ENCODE results near the gene ZMYND8. TPM values are rescaled to one million over a fixed set of nuclear protein-coding genes. Genes with fewer than 3 reads are reported as not detected.
A peak's percentile ranks its signal among the peaks of the same experiment; 100 is the strongest.

Gene ZMYND8
- polyA plus RNA-seq, 4 donors = 9.2 to 27.1 (median 16.3) TPM

DNA sequence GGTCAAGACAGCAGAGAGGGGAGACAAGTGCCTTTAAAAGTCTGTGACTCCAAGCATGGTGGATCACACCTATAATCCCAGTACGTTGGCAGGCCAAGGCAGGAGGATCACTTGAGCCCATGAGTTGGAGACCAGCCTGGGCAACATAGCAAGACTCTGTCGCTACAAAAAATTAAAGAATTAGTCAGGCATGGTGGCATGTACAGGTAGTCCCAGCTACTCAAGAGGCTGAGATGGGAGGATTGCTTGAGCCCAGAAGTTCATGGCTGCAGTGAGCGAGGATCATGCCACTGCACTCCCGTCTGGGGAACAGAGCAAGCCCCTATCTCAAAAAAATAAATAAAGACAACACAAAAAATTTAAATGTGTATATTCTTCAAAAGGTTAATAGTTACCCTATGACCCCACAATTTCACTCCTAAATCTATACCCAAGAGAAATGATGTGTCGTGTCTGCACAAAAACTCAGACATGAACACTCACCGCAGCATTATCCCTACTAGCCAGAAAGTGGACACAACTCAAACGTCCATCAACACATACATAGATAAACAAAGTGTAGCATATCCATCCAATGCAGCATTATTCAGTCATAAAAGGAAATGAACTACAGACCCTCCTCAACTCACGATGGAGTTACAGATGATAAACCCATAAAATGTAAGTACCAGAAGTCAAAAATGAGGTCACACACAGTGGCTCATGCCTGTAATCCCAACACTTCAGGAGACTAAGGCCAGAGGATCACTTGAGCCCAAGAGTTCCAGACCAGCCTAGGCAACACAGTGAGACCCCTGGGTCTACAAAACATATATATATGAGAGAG, 23.9 kb downstream of the ZMYND8 start:
- 82 to 88% (median 87%) methylated on average over 8 of the region's 8 CpGs for WGBS, 3 donors
- no peak overlapping the region for H3K4me3 ChIP-seq (ENCODE audit: low read depth in 1 of 3, low read length in 3 of 3)
- H3K27ac ChIP-seq (ENCODE audit: low read depth in 1 of 3, low read length in 2 of 3) = peak overlapping the region; percentile 76 to 96 (median 87)
- DNase-seq = no peak
- H3K4me1 ChIP-seq (ENCODE audit: control insufficient read depth in 3 of 3, insufficient read depth in 2 of 3, low read depth in 1 of 3, low read length in 2 of 3) = peaks cover 12 to 54% (median 16%) of the 10 kb centered on the region in 3 donors
- H3K36me3 ChIP-seq (ENCODE audit: control insufficient read depth in 3 of 3, insufficient read depth in 2 of 3, low read depth in 1 of 3, low read length in 3 of 3) = peaks cover 0 to 30% (median 3%) of the 10 kb centered on the region in 3 donors
- no peaks in the 10 kb centered on the region for H3K27me3 ChIP-seq (ENCODE audit: control insufficient read depth in 3 of 3, insufficient read depth in 3 of 3, low read length in 3 of 3)
- no peaks in the 10 kb centered on the region for H3K9me3 ChIP-seq (ENCODE audit: control insufficient read depth in 2 of 2, insufficient read depth in 1 of 2, low read depth in 1 of 2, low read length in 1 of 2)
- FAIRE-seq = no peak

DNA sequence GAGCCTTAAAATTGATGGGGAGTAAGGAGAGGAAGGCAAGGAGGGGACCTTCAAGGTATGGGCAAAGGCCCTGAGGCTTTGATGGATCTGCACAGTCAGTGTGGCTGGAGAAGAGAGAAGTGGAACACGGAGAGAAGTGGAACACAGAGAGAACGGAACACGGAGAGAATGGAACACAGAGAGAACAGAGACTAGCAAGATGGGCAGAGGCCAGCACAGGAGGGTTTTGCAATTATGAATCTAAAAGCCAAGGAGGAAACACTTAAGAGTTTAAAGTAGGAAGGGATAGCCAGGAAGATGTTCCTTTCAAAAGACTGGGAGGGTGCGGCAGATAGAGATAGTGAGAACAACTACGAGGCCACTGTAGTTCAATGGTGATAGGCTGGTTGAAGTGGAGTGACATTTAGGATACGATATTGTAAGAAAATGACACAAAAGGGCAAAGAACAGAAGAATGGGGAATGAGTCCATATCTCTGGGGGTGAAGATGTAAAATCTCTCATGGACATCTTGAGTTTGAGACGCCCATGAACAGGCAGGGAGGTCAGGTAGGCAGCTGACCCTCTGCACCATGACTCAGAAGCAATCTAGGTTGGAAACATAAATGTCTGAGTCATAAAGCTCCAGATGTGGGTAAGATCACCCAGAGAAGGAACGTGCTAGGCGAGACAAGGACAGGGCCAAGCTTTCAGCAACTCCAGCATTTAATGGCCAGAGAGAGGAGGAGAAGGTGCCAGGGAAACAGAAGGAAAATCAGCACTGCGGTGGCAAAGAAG, 25.4 kb downstream of the ZMYND8 start:
- DNase-seq = peak; percentile 83 to 92
- Histone ChIP-seq H3K27me3 (ENCODE audit: control insufficient read depth in 3 of 3, insufficient read depth in 3 of 3, low read length in 3 of 3) (no peaks in the 10 kb centered on the region), H3K4me3 (ENCODE audit: low read depth in 1 of 3, low read length in 3 of 3) (no peak overlapping the region), H3K36me3 (ENCODE audit: control insufficient read depth in 3 of 3, insufficient read depth in 2 of 3, low read depth in 1 of 3, low read length in 3 of 3) (peaks cover 0 to 27% (median 3%) of the 10 kb centered on the region in 3 donors), H3K9me3 (ENCODE audit: control insufficient read depth in 2 of 2, insufficient read depth in 1 of 2, low read depth in 1 of 2, low read length in 1 of 2) (no peaks in the 10 kb centered on the region), H3K27ac (ENCODE audit: low read depth in 1 of 3, low read length in 2 of 3) (peak overlapping the region; percentile 69 to 93 (median 87)), H3K4me1 (ENCODE audit: control insufficient read depth in 3 of 3, insufficient read depth in 2 of 3, low read depth in 1 of 3, low read length in 2 of 3) (peaks cover 12 to 53% (median 23%) of the 10 kb centered on the region in 3 donors)
- FAIRE-seq = no peak
- 46 to 69% (median 58%) methylated on average over 10 of the region's 10 CpGs for WGBS, 3 donors

DNA sequence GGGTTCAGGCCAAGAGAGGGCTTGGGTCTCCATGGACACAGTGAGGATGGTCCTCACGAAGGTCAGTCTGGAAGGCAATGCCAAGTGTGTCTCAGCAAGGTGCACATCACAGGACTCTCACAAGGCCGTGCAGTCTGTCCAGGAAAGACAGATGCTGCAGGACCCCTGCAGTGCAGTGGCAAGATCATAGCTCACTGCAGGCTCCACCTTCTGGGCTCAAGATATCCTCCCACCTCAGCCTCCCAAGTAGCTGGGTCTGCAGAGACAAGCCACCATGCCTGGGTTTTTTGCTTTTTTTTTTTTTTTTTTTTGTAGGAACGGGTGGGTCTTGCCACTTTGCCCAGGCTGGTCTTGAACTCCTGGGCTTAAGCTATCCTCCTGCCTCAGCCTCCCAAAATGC, 26.4 kb downstream of the ZMYND8 start:
- peaks cover 12 to 49% (median 20%) of the 10 kb centered on the region in 3 donors for H3K4me1 ChIP-seq (ENCODE audit: control insufficient read depth in 3 of 3, insufficient read depth in 2 of 3, low read depth in 1 of 3, low read length in 2 of 3)
- no peak overlapping the region for H3K27ac ChIP-seq (ENCODE audit: low read depth in 1 of 3, low read length in 2 of 3)
- 85 to 88% (median 86%) methylated on average over 3 of the region's 3 CpGs for WGBS, 3 donors
- peaks cover 0 to 28% (median 3%) of the 10 kb centered on the region in 3 donors for H3K36me3 ChIP-seq (ENCODE audit: control insufficient read depth in 3 of 3, insufficient read depth in 2 of 3, low read depth in 1 of 3, low read length in 3 of 3)
- DNase-seq (no peak), FAIRE-seq (no peak)
- H3K27me3 ChIP-seq (ENCODE audit: control insufficient read depth in 3 of 3, insufficient read depth in 3 of 3, low read length in 3 of 3) = no peaks in the 10 kb centered on the region
- H3K9me3 ChIP-seq (ENCODE audit: control insufficient read depth in 2 of 2, insufficient read depth in 1 of 2, low read depth in 1 of 2, low read length in 1 of 2) = no peaks in the 10 kb centered on the region
- H3K4me3 ChIP-seq (ENCODE audit: low read depth in 1 of 3, low read length in 3 of 3) = no peak overlapping the region

DNA sequence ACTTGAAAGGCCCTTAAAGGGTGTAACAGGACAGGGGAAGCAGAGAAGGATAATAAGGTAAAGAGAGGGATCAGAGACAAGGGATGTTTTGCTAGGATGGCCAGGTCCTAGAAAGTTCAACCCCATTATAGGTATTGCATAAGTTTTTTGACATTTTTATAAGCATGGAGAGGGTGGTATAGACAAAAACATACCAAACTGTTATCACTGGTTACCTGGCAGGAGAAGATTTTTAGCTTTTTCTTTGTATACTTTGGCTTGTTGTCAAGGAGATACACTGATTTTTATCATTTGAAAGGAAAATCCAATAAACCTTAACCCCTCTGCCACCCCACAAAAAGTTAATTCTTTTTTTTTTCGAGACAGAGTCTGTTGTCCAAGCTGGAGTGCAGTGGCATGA, 28.4 kb downstream of the ZMYND8 start:
- 57 to 76% (median 57%) methylated on average over 1 of the region's 1 CpG for WGBS, 3 donors
- peaks cover 12 to 34% (median 17%) of the 10 kb centered on the region in 3 donors for H3K4me1 ChIP-seq (ENCODE audit: control insufficient read depth in 3 of 3, insufficient read depth in 2 of 3, low read depth in 1 of 3, low read length in 2 of 3)
- no peaks in the 10 kb centered on the region for H3K9me3 ChIP-seq (ENCODE audit: control insufficient read depth in 2 of 2, insufficient read depth in 1 of 2, low read depth in 1 of 2, low read length in 1 of 2)
- no peak overlapping the region for H3K27ac ChIP-seq (ENCODE audit: low read depth in 1 of 3, low read length in 2 of 3)
- DNase-seq (no peak), FAIRE-seq (no peak)
- peaks cover 0 to 30% (median 3%) of the 10 kb centered on the region in 3 donors for H3K36me3 ChIP-seq (ENCODE audit: control insufficient read depth in 3 of 3, insufficient read depth in 2 of 3, low read depth in 1 of 3, low read length in 3 of 3)
- H3K27me3 ChIP-seq (ENCODE audit: control insufficient read depth in 3 of 3, insufficient read depth in 3 of 3, low read length in 3 of 3) = no peaks in the 10 kb centered on the region
- no peak overlapping the region for H3K4me3 ChIP-seq (ENCODE audit: low read depth in 1 of 3, low read length in 3 of 3)

DNA sequence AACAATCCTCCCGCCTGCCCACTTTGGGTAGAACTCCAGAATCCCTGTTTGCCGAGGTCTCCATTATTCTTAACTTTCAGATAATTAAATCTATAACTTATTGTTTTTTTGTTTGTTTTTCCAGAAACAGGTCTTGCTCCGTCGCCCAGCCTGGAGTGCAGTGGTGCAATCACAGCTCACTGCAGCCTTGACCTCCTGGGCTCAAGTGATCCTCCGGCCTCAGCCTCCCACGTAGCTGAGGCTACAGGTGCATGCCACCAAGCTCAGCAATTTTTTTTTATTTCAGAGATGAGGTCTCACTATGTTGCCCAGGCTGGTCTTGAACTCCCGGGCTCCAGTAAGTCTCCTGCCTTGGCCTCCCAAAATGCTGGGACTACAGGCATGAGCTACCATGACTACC, 28.8 kb downstream of the ZMYND8 start:
- no peak for DNase-seq
- H3K4me1 ChIP-seq (ENCODE audit: control insufficient read depth in 3 of 3, insufficient read depth in 2 of 3, low read depth in 1 of 3, low read length in 2 of 3) = peaks cover 11 to 31% (median 15%) of the 10 kb centered on the region in 3 donors
- 94 to 96% (median 95%) methylated on average over 7 of the region's 7 CpGs for WGBS, 3 donors
- H3K36me3 ChIP-seq (ENCODE audit: control insufficient read depth in 3 of 3, insufficient read depth in 2 of 3, low read depth in 1 of 3, low read length in 3 of 3) = peaks cover 0 to 31% (median 3%) of the 10 kb centered on the region in 3 donors
- no peak overlapping the region for H3K27ac ChIP-seq (ENCODE audit: low read depth in 1 of 3, low read length in 2 of 3)
- FAIRE-seq = no peak
- no peaks in the 10 kb centered on the region for H3K27me3 ChIP-seq (ENCODE audit: control insufficient read depth in 3 of 3, insufficient read depth in 3 of 3, low read length in 3 of 3)
- H3K4me3 ChIP-seq (ENCODE audit: low read depth in 1 of 3, low read length in 3 of 3) = no peak overlapping the region
- no peaks in the 10 kb centered on the region for H3K9me3 ChIP-seq (ENCODE audit: control insufficient read depth in 2 of 2, insufficient read depth in 1 of 2, low read depth in 1 of 2, low read length in 1 of 2)

DNA sequence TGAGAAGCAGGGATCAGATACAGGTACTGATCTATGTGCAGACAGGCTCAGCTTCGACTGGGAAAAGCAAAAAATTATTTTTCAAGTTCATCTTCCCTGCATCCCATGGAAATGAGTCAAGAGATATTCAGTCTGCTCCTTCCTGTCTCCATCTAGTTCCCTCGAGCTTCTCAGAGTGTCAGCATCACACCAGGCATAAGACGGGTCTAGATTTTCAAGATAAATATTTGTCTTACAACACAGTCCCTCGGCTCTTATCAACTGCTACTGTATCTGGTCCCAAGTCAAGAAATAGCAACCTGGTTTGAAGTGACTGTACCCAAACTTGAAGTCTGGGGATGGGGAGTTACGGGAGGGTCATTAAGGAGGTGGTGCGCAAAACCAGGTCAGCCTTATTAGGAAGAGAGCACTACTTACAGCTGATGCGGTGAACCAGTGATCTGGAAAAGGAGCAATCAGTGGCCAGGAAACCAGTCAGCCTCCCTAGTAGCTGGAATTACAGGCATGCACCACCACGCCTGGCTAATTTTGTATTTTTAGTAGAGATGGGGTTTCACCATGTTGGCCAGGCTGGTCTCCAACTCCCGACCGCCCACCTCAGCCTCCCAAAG, 29.7 kb downstream of the ZMYND8 start:
- no peaks in the 10 kb centered on the region for H3K27me3 ChIP-seq (ENCODE audit: control insufficient read depth in 3 of 3, insufficient read depth in 3 of 3, low read length in 3 of 3)
- peak overlapping the region in 1 of 3 donors; percentile 36 for H3K27ac ChIP-seq (ENCODE audit: low read depth in 1 of 3, low read length in 2 of 3)
- H3K4me1 ChIP-seq (ENCODE audit: control insufficient read depth in 3 of 3, insufficient read depth in 2 of 3, low read depth in 1 of 3, low read length in 2 of 3) = peaks cover 11 to 27% (median 15%) of the 10 kb centered on the region in 3 donors
- H3K4me3 ChIP-seq (ENCODE audit: low read depth in 1 of 3, low read length in 3 of 3) = no peak overlapping the region
- H3K9me3 ChIP-seq (ENCODE audit: control insufficient read depth in 2 of 2, insufficient read depth in 1 of 2, low read depth in 1 of 2, low read length in 1 of 2) = no peaks in the 10 kb centered on the region
- WGBS, 3 donors = 78 to 84% (median 80%) methylated on average over 10 of the region's 10 CpGs
- peaks cover 0 to 29% (median 0%) of the 10 kb centered on the region in 3 donors for H3K36me3 ChIP-seq (ENCODE audit: control insufficient read depth in 3 of 3, insufficient read depth in 2 of 3, low read depth in 1 of 3, low read length in 3 of 3)
- DNase-seq = no peak
- FAIRE-seq = no peak

DNA sequence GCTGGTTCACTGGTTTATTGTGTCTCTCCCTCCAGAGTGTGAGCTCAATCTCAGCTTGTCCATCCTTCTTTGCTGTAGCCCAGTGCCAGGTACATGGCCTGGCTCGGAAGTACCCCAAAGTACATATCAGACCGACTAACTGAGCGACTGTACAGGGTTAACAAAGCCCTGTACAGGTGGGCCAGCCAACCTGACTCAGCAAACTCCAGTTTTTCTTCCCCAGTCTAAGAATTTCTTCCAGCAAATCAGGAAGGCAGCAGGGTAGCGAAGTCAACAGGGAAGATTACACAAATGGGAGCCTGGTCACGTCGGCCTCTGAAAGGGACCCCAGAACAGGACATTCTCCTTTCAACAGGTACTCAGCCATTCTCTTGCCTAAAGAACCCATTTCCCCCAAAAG, 31.3 kb downstream of the ZMYND8 start:
- Histone ChIP-seq H3K27ac (ENCODE audit: low read depth in 1 of 3, low read length in 2 of 3) (no peak overlapping the region), H3K9me3 (ENCODE audit: control insufficient read depth in 2 of 2, insufficient read depth in 1 of 2, low read depth in 1 of 2, low read length in 1 of 2) (no peaks in the 10 kb centered on the region), H3K4me3 (ENCODE audit: low read depth in 1 of 3, low read length in 3 of 3) (no peak overlapping the region), H3K36me3 (ENCODE audit: control insufficient read depth in 3 of 3, insufficient read depth in 2 of 3, low read depth in 1 of 3, low read length in 3 of 3) (peaks cover 0 to 24% (median 0%) of the 10 kb centered on the region in 3 donors), H3K27me3 (ENCODE audit: control insufficient read depth in 3 of 3, insufficient read depth in 3 of 3, low read length in 3 of 3) (no peaks in the 10 kb centered on the region), H3K4me1 (ENCODE audit: control insufficient read depth in 3 of 3, insufficient read depth in 2 of 3, low read depth in 1 of 3, low read length in 2 of 3) (peaks cover 10 to 28% (median 15%) of the 10 kb centered on the region in 3 donors)
- 89 to 98% (median 90%) methylated on average over 6 of the region's 6 CpGs for WGBS, 3 donors
- no peak for DNase-seq
- FAIRE-seq = no peak
